NCI-H1105 treated with DMSO at 0.1 percent for 48 hours (cell line): Measurements from ENCODE around the gene CELSR1.

Experiments used
- DNase-seq: peaks from one replicate; lab custom pipeline; 2025; lab: John Stamatoyannopoulos, UW

CELSR1 gene

DNA sequence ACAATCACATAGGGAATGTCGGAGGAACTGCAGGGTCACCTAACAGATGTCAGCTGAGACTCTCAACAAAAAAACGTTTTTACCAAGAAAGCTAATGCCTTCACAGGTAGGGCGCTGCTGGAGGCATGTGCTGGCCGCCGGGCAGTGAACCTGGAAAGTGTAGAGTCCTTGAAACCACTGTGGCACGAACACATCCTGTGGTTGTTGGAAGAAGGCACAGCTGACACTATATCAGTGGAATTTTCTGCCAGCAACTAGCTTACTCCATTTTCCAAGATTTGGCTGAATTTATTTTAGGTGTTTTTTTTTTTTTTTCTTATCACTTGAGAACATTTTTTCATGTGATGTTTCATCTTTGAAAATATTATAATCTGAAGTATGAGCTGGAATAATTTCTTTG lies 187.7 kb downstream of the CELSR1 start:
- DNase-seq = no peak

DNA sequence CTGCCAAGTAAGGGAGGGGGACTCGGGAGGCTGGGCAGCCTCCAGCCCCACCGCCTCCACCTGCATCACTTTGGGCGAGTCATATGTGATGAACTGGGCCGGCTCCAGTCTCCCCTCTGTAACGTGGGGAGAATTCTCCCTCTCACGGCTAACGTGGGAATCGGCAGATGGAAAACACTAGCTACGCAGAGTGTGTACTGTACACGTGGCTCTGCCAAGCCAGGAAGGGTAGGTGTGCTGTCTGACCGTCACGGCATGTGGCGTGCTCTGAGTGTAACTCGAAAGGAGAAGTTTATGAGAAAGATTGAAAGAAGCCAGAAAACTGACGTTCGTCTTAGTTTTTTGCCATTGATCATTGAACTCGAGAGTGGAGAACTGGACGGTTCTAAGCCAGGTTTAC lies 188.2 kb downstream of the CELSR1 start:
- DNase-seq = no peak

DNA sequence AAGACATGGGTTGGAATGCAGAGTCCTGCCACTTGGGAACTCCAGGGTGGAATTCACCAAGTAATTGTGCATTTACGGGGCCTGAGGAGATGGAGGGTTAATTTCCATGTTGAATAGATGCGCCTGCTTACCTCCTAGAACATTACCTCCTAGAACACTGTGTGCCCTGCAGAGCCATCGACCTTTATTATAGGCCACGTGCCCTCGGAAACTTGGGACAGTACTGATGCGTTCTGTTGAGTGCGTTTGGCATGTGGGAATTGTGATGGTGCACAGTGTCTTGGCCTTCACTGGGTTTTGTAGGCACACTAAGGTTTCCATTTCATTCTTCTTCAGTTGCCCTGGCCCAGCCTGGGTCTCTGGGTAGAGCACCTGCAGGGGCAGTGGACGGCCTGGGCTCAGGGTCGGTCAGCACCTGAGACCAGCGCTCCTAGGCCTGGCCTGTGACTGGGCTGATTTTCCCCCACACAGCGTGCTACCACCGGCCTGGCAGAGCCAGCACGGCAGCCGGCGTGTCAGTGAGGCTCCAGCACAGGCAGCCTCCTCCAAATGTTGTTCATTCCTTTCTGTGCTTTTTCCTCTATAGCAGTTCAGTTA lies 189.2 kb downstream of the CELSR1 start:
- no peak for DNase-seq

DNA sequence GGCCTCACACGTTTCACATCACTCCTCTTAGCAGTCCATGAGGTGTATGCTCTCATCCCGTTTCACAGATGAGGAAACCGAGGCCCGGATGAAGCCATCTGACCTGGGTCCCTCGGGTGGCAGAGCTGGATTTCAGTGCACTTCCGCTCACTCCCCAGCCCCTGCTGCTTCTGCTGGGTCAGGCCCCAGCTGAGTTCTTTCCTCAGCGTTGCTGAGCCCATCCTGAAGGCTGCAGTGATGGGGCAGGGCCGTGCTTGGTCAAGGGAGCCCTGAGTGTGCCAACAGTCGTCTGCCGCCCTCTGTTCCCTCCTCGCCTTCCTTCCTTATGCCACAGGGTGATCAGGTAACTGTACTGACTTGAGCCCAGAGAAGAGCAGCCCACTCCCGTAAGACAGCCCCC lies 189.8 kb downstream of the CELSR1 start:
- no peak for DNase-seq

DNA sequence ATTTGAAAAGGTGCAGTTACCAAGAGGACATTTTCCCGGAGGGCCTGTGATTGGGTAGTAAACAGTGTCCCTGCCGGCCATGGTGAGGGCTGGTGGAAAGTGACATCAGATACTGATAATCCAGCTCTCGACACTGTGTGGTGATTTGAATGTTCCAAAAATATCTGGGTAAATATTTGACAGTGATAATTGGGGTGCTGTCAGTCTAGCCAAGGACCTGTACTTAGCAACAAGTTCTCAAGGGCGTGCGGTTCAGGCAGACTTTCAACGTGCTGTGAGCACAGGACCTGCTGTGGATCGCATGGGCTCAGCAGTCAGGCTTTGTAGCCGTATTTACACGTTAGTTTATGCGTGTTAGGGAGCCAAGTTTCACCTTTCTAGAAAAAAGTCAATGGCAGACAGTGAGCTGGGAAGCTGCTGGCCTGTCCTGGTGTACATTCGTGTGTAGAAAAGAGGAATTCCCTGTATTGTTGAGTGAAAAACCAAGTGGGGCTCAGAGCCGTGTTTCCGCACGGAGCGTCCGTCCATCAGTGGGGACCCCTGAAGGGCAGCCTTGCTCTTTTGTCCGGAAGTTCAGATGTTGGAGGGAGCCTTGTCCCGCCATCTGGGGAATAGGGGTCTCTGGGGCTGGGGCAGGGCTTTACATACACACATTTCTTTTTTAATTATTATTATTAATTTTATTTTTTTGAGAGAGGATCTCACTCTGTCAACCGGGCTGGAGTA lies 190.6 kb downstream of the CELSR1 start:
- DNase-seq = no peak

DNA sequence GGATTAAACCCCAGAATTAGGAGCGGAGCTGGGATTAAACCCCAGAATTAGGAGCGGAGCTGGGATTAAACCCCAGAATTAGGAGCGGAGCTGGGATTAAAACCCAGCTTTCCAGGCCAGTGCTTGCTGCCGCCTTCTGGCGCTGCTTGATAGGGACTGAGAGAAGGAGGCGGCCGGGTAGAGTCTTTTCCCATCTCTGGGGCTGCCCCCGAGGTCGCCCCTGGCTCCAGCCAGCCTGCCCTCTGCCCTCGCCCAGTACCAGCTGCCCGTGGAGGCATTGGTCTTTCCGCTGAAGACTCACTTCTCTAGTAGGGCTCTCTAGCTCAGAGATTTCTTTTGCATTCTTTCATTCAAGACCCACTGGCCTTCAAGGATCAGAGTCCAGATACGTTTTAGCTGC lies 196.7 kb downstream of the CELSR1 start:
- DNase-seq = no peak

DNA sequence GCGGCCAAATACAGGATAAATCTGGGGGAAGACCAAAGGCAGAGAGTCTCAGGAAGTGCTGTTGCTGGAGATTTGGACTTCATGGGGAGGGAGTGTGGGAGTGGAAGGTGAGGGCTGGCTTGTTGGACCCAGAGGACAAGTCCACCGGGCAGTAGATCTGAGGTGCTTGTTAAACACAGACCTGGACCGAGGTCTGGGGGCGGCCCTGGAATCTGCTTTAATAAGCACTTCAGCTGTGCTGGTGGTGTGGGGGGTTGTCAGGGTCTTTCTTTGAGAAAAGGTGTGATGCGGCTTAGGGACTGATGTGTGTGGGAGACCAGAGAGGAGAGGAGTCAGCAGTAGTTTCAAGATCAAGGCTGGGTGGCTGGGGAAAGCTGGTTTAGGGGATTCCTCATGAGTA lies 197.5 kb downstream of the CELSR1 start:
- no peak for DNase-seq

DNA sequence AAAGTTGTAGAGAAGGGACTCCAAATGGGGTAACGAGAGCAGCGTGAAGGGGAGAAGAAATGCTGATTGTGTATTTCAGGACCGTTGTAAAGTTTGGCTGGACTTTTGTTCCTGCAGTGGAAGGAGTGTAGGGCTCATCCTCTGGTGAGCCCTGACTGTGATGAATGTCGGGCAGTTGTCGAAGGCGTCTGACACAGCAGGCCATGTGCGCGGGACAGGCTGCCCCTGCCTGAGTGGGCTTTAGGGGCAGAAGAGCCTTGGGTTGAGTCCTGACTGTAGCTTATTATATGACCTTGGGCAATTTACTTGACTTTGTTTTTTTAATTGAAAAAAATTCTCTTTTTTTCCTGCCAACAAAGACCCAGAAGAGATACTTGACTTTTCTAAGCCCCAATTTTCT lies 198.8 kb downstream of the CELSR1 start:
- no peak for DNase-seq

DNA sequence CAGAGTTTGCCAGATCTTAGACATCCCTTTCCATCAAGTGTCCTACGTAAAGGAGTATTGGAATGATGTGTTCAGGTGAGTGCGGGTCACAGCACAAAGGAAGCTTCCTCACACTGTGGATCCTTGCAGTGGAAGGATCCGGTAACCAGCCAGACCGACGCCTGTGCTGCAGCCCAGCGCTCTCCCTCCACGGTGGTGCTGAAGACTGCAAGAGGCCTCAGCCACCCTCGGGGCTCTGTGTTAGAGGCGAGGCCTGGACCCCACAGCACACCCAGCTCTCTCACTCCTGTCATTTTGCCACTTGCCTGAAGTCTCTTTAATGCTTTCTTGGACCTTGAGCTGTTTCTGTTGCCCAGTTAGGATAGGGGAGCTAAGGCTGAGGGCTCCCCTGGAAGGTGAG lies 199.6 kb downstream of the CELSR1 start:
- no peak for DNase-seq

DNA sequence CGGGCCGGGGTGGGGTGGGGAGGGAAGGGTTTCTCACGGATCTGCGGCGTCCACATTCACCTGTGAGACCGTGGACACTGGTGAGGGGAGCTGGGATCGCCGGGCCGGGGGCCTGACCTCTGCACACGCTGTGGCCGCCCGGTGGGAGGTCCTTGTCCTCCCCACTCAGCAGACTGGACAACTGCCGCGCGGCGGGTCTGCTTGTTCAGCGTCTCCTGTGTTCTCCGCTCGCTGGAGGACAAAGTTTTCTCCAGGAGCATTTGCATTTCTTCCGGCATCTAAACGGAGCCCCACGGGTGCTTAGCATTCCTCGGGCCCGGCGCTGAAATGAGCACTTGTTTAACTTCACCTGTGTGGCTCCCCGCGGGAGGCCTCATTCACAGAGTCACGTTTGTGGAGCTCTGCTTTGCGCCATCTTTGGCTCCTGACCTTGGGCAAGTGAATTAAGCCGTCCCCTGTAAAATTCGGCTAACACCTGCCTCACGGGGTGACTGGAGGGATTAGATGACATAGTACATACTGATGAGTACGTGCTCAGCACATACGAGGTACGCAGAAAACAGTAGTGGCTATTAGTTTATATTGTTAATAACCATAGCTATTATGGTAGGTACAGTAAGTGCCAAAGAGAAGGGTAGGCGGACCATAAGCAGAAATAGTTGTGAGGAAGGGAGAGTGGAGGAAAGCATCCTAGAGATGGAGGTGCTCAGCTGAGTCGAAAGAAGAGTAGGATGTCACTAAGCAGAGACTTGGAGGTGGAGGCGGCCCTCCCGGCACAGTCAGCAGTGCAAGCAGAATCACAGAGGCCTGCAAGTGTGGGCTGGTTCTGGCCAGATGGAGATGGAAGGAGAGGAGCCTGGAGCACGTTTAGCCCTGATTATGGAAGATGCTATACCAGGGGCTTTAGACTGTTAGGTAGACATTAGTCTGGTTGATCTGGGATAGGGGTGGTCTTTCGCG lies 201.0 kb downstream of the CELSR1 start:
- no peak for DNase-seq

DNA sequence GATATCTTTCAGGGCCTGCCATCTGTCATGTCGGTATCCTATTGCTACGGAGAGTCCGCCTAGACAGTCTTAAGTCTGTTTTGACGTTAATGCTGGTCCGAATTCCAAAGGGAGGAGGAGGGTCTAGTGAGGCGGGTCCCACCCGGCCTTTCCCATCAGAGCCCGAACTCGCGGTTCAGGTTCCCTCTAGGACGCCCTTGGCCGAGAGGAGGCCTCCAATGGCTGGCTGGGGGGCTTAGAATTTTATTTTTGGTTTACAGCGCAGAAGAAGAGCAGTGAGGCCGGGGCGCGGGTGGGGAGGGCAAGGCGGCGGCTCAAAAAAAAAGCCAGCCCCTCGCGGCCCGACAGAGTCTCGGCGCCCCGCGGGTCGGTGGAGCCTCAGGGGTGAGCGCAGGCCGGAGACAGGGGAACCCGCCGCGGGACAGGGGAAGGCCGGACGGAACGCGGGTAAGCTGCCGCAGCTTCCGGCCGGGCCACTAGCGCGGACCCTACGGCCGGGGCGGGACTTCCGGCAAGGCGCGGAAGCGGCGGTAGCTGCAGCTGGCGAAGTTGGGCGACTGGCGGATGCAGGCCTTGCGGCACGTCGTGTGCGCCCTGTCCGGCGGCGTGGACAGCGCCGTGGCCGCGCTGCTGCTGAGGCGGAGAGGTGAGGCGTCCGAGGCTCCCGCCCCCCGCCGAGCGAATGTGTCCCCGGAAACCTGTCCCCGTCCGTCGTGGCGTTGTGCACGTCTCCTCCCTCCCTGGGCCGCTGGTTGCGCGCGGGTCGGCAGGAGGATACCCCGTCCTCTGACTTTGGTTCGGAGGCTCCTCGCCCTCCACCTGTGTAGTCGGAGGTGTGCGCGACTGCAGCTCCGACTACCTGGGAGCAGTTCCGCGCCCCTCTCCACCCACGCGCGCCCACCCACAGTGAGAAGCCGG lies 202.0 kb downstream of the CELSR1 start, which contains the start of gene TRMU:
Gene TRMU, plus strand, starts transcription at position 514 of the 918 bp plus-strand sequence. Its CDS starts 51 bp downstream, at position 565.
- DNase-seq = peak; percentile 67

DNA sequence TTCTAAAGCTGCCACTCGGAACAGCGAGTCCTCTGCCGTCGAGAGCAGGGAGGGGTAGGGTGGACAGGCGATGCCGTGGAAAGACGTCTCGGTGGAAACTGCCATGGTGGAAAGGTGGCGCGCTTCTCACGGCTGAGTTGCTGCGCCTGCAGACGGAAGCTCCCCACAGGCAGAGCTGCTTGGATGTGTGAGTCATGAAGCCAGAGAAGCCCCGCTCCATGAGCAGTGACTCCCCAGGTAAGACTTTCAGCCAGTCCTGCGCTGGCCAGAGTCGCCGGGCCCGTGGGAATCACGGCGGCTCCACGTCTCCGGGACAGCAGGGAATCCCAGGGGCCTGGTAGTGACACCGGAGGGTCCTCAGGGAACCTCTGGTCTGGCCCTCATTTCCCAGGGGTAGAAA lies 205.9 kb downstream of the CELSR1 start:
- DNase-seq = no peak

DNA sequence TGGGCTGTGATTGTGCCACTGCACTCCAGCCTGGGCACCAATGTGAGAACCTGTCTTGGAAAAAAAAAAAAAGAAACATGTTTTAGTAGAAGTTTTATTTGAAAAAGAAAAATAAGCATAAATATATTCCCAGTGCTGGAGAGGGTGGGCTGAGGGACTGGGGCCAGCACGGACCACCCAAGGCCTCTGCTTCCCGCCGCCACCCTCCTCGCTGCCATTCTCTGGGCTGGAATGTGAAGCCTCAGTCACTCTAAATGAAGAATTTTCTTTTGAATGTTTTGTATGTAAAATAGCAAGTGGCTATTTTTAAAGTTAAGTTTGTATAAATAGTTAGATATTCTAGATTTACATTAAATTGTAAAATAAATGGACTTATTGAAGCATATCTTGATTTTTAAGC lies 207.0 kb downstream of the CELSR1 start:
- DNase-seq = no peak

DNA sequence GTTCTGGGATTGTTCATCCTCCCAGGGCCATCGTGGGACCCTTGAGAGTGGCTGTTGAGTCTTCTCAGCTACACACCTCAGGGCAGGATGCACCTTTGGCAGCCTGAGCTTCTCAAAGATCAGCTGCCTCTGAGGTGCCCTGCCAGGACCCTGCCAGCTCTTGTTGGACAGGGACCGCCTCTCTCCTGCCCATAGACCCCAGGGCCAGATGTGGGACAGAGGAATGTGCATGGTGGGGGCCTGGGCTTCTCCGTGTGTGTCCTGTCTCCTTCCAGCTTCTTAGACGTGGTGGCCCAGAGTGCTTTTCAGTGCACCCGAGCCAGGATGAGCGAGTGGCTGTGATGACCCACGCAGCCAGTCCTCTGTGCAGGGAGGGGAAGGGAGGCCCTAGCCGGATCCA lies 207.8 kb downstream of the CELSR1 start:
- no peak for DNase-seq

DNA sequence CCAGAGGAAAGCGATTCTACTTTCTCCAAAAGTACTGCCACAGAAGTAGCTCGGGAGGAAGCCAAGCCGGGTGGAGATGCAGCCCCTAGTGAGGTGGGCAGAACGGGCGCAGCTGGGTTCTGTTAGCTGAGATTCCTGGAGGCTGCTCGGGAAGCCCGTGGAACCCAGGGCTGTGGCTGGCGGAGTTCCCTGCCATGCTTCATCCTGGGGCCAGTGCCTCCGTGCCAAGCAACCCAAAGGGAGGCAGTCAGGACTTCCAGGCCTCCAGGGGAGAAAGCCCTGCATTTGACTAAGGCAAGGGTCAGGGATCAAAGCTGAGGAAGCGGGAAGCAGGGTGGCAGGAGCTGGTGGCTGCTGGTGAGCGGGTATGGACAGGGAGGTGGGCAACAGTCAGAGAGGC lies 208.6 kb downstream of the CELSR1 start:
- no peak for DNase-seq

DNA sequence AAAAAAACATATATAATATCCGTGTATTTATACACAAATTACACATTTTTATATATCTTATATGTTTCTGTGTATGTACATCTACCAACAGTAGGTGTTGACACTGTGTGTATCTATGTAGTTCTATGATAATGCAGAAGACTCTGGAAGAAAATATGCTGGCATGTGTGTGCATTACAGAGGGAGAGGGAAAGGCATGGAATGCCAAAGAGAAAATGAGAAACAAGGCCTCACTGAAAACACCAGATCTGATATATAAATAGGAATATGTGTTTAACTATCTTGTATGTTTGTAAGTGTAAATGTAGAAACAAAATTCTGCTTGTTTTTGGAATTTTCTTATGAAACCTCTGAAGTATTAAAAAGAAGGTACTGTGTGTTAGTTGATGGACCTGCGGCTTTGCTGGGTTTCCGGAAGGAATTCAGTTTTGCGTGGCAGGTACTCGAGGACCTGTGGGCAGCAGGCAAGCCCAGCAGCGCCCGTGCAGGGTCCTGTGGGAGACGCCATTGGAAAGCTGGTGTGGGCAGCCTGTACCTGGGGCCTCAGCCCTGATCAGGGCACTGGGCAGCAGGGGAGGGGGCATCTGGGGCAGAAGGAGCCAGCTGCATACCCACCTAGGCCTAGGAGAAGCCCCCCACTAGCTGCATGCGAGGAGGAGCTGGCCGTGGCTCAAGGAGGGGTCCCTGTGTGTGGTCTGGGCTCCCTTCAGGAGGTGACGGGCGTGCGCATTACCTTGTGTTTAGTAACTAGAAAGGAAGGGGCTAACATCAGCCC lies 209.5 kb downstream of the CELSR1 start:
- no peak for DNase-seq

DNA sequence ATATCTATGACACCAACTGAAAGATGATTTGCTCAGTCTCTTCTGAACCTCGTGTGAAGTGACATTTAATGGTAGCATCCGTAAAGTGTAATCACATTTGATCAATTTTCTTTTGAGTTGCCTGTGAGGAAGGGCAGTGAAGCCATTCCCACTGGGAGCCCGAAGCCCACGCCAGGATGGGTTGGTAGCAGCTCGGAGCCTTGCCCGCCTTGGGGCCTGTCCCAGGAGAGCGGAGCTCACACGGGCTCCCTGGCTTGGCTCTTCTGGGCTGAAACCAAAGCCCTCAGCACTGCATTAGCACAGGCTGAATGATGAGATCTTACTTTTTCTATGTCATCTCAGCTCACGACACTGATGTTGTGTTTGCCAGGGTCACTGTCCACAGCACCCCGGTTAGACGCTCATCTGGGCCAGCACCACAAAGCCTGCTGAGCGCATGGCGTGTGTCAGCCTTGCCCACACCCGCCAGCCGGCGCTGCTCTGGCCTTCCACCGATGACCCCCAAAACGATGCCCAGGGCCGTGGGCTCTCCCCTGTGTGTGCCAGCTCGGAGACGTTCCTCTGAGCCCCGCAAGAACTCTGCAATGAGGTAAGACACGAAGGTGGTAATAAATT lies 211.2 kb downstream of the CELSR1 start:
- no peak for DNase-seq

DNA sequence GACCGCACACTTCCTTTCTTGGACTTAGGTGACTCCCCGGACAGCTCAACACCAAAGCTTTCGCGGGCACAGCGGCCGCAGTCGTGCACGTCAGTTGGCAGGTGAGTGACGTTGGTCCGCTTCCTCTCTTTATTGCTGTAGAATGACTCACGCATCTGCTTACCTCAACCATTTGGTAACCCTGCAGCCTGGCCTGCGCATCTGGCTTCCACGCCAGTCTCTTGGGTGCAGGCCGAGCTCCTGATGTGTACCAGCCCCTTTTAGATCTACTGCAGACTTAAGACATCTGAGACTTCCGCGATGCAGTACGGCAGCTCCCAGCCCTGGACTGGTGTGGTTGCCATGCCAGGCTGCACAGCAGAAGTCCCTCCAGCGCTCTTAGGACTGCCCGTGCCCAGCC lies 214.3 kb downstream of the CELSR1 start:
- no peak for DNase-seq

DNA sequence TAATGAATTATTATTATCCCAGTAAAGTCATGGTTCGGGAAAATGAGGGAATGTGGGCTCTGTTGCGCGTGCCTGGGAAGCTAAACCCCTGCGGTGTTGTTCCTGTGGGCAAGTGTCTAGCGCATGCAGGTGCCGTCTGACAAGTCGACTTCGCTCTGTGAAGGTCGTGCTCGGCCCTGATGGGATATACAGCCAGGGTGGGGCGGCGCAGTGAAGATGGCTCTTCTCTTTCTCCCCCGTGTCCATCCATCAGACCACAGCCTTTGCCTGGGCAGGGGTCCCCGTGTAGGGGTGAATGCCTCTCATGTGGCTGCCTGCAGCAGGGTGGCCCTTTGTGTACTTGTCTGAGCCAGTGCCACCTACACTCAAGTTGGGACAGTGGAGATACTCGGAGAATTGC lies 214.7 kb downstream of the CELSR1 start:
- DNase-seq = no peak

DNA sequence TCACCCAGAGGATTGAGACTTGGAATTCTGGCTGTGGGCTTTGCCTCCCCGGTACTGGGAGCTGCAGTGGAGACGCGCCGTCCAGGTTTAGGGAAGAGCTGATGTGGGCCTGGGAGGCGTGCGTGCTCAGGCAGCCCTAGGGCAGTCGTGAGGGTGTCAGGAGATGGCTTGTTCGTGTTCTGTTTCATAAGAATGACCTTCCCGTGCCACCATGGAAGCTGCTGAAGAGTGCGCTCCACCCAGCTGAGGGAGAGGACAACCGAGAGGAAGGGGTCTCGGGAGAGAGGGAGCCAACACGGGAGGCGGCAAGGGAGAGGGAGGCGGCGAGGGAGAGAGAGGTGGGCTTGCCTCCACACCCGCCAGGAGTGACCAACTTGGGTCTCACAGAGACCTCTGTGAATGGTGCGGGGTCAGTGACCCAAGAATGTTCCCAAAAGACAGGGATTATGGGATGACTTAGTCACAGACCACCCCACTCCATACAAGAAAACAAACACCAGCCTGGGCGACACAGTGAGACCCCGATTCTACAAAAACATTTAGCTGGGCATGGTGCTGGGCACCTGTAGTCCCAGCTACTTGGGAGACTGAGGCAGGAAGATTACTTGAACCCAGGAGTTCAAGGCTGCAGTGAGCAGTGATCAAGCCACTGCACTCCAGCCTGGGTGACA lies 216.6 kb downstream of the CELSR1 start:
- DNase-seq = no peak
